Heart right ventricle (tissue), 16 donors: ENCODE data around the gene DNM3. TPM values are rescaled to one million over a fixed set of nuclear protein-coding genes. Genes with fewer than 3 reads are reported as not detected.

Experiments
- ATAC-seq, 8 donors: fragments of 200-7000 bp; cut with Tn5 transposase; one replicate each; pipeline ENCODE4 v1.9.1; 2020; ENCODE audit warnings: mild to moderate bottlenecking in 8 of 8, moderate library complexity in 8 of 8, moderate number of reproducible peaks in 1 of 8
- DNase-seq, 2 donors: peaks; one replicate each; pipeline ENCODE4 v3.0.0-alpha.2; 2020
- H3K27ac ChIP-seq, 10 donors: fragments of 200-600 bp; sonication (generic) in 2 of 10; one replicate each; pipeline versions ENCODE4 v1.5.0 to v1.8.0; 2020 to 2022; ENCODE audit warnings: mild to moderate bottlenecking in 3 of 10
- H3K27me3 ChIP-seq, 7 donors: fragments of 200-600 bp; one replicate each; pipeline ENCODE4 v1.8.0; 2021 to 2022; ENCODE audit warnings: mild to moderate bottlenecking in 2 of 7
- H3K36me3 ChIP-seq, 9 donors: fragments of 200-600 bp; sonication (generic) in 1 of 9; one replicate each; pipeline versions ENCODE4 v1.5.0 to v1.8.0; 2020 to 2022; ENCODE audit warnings: mild to moderate bottlenecking in 2 of 9
- H3K4me1 ChIP-seq, 9 donors: fragments of 200-600 bp; sonication (generic) in 1 of 9; one replicate each; pipeline versions ENCODE4 v1.5.0 to v1.8.0; 2020 to 2022; ENCODE audit warnings: mild to moderate bottlenecking in 4 of 9
- H3K4me3 ChIP-seq, 10 donors: fragments of 200-600 bp; sonication (generic) in 2 of 10; one replicate each; pipeline versions ENCODE4 v1.5.0 to v1.8.0; 2020 to 2022; ENCODE audit warnings: mild to moderate bottlenecking in 7 of 10, moderate library complexity in 2 of 10
- H3K9me3 ChIP-seq, 11 donors: fragments of 200-600 bp in 10 of 11; sonication (generic) in 2 of 11; one replicate each; pipeline versions ENCODE4 v1.5.0 to v1.8.0; 2013 to 2022; ENCODE audit warnings: mild to moderate bottlenecking in 2 of 11, control low read depth in 1 of 11, moderate library complexity in 1 of 11
- WGBS, 2 donors: extraction: QIAGEN DNeasy Blood & Tissue Kit; methylation state at CpG; one replicate each; pipeline ENCODE4 v1.1.7; 2013; ENCODE audit warnings: inconsistent platforms in 1 of 2; 5-methylcytosine and 5-hydroxymethylcytosine counted together
- intact Hi-C, 10 donors: fragments of 100-400 bp; cut with DNase I; formaldehyde crosslinking; loops; one replicate each; pipeline versions ENCODE4 v1.11.1 to v1.14.2; 2022
- polyA plus RNA-seq, 2 donors: library from polyadenylated mRNA; stranded (reverse); fragments of 200-250 nt; gene quantifications; one replicate each; pipeline ENCODE4 v1.2.3, GENCODE V29; 2013
- total RNA-seq, 10 donors: library from RNA; stranded (reverse); fragmentation: NEBNext Ultra II Directional in 3 of 10; extraction: Animal tissue kit (Norgen Biotek cat#: 25700) in 3 of 10; gene quantifications; one replicate each; pipeline versions ENCODE4 v1.2.1 to v1.2.4, GENCODE V29; 2021 to 2023
- TF ChIP-seq, protein P1 (sequence below), 9 donors: fragments of 200-600 bp; sonication (generic) in 2 of 9; IDR thresholded peaks; one replicate each; pipeline versions ENCODE4 v1.5.0 to v1.8.0; 2021 to 2022; ENCODE audit warnings: antibody characterized with exemption in 9 of 9, mild to moderate bottlenecking in 5 of 9, moderate library complexity in 1 of 9
- donor health status: Arrhythmogenic right ventricular cardiomyopathy.
- donor health status: ischemic (EF 13 %, LVEDD 7.1; RV severe dilation, severe dysfunction).
- donor health status: healthy with polysubstance abuse.
- donor health status: DM: no; HTN: yes; CAD: no.
- donor health status: DM: no; HTN: no; CAD: no.
- donor health status: ischemic (EF 25% LVEDD 6.9; RV normal size, moderate dysfunction).
- donor health status: ischemic (EF 25% LVEDD 5.7; RV mildly dilated, moderate dysfunction).
- donor health status: healthy.
- donor health status: DM: yes; HTN: yes; CAD: no.
- donor health status: Ischemic cardiomyopathy.
- donor health status: ischemic (EF 35%, LVEDD 5.7; RV mildly dilated, moderate dysfunction).
- donor health status: nonischemic (EF 11% LVEDD 7.7; RV severe dilation, severe dysfunction).
- donor health status: DM: yes; HTN: yes; CAD: no.
- donor health status: PGD.
- donor health status: ischemic (EF 29% LVEDD 5.4; RV normal size, mild dysfunction).
- donor health status: nonischemic (EF 23%, LVEDD 6.1; RV moderate dilation, normal function).

The DNM3 gene
- total and polyA plus RNA-seq, 12 donors = 0.77 to 2.8 (median 2.2) TPM

DNA sequence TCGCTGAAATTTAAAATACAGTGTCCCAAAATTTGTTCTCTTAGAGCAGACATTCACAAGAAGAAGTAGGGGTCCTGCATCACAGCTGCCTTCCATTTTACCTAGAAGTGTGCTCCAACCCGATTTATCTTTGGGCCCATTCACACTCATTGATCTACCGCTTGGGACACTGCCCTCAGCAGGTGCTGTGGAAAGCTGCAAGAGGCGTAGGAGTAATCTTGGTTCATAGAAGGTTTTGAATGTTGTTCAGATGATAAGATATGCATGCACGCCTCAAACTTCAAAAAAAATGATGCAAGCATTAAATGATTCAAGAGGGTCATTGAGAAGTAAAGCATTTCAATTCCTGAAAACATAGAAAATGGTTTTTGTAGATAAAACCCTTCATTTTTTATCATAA, 560.6 kb downstream of the DNM3 start:
- peaks cover 0 to 41% (median 31%) of the 10 kb centered on the region in 9 donors for H3K4me1 ChIP-seq
- intact Hi-C loops = loop anchor here in 6 of 10 donors (2.0 to 10.0 kb wide), 7 partner anchors 311 to 400 kb away; no protein-coding TSS in a partner anchor
- DNase-seq = no peak

DNA sequence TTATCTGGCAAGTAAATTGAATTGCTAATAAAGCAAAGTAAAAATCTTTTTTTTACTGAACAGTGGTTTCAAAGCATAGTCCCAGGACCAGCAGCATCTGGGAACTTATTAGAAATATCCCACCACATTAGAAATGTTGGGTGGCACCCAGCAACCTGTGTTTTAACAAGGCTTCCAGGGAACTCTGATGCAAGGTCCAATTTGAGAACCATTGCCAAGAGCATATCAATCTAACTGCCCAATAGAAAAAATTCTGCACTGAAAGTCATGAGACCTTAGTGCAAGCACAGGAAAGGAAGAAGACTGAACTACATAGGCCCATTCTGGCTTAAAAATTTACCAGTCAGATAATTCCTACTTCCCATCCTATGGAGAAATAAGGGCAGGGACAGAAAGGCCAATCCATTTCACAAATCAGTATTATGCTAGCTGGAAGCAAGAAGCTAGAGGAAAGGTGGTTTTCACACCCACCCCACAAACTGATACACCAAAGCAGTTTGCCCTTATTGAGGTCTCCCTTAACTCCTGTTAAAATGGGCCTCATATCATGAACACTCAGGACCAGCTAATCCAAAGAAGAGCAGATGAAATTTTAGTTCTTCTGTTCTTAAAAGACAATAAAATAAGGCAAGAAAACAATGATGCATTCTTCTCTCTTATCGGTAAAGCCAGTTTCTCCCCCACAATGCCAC, 561.7 kb downstream of the DNM3 start:
- Histone ChIP-seq H3K4me3 (no peak overlapping the region), H3K4me1 (peaks cover 0 to 32% (median 20%) of the 10 kb centered on the region in 9 donors), H3K36me3 (no peaks in the 10 kb centered on the region), H3K27ac (no peak overlapping the region), H3K27me3 (no peaks in the 10 kb centered on the region), H3K9me3 (no peaks in the 10 kb centered on the region)
- intact Hi-C loops = loop anchor here in 6 of 10 donors (2.0 to 10.0 kb wide), 7 partner anchors 312 to 401 kb away; no protein-coding TSS in a partner anchor
- TF ChIP-seq, protein P1, sequence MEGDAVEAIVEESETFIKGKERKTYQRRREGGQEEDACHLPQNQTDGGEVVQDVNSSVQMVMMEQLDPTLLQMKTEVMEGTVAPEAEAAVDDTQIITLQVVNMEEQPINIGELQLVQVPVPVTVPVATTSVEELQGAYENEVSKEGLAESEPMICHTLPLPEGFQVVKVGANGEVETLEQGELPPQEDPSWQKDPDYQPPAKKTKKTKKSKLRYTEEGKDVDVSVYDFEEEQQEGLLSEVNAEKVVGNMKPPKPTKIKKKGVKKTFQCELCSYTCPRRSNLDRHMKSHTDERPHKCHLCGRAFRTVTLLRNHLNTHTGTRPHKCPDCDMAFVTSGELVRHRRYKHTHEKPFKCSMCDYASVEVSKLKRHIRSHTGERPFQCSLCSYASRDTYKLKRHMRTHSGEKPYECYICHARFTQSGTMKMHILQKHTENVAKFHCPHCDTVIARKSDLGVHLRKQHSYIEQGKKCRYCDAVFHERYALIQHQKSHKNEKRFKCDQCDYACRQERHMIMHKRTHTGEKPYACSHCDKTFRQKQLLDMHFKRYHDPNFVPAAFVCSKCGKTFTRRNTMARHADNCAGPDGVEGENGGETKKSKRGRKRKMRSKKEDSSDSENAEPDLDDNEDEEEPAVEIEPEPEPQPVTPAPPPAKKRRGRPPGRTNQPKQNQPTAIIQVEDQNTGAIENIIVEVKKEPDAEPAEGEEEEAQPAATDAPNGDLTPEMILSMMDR (IDR thresholded peaks at IDR 0.05) = no peak
- no peak for ATAC-seq
- whole genome bisulfite sequencing, 2 donors = 71 to 74% methylated on average over 1 of the region's 1 CpG
- no peak for DNase-seq

More for the DNA sequence above, 560.6 kb downstream of the DNM3 start:
- H3K27ac ChIP-seq = no peak overlapping the region
- no peak for ATAC-seq
- TF ChIP-seq, protein P1 (IDR thresholded peaks at IDR 0.05) = peak in 1 of 9 donors; percentile 9
- H3K9me3 ChIP-seq = no peaks in the 10 kb centered on the region
- no peaks in the 10 kb centered on the region for H3K36me3 ChIP-seq
- H3K4me3 ChIP-seq = no peak overlapping the region
- WGBS, 2 donors = 84% methylated on average over 5 of the region's 5 CpGs
- no peaks in the 10 kb centered on the region for H3K27me3 ChIP-seq

DNA sequence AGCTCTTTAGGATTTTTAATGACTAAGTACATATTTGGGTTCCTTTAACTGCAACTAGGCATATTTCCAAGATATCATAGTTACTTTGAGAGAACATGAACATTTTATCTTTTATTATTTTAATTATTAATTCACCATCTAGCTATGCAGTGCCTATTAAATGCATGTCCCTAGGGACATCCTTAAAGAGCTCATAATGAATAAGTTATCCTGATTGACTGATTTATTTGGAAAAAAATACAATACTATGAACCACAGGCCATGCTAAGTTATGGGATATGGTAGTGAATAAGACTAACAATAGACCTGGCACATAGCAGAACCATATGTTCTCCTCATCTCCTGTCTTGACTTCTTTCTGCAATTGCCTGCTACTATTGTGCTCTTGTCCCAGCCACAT, 562.8 kb downstream of the DNM3 start:
- peaks cover 0 to 21% (median 9%) of the 10 kb centered on the region in 9 donors for H3K4me1 ChIP-seq
- DNase-seq = no peak
- ATAC-seq = no peak
- H3K27me3 ChIP-seq = no peaks in the 10 kb centered on the region
- H3K36me3 ChIP-seq = no peaks in the 10 kb centered on the region
- no peak overlapping the region for H3K27ac ChIP-seq
- TF ChIP-seq, protein P1 (IDR thresholded peaks at IDR 0.05) = no peak
- no peaks in the 10 kb centered on the region for H3K9me3 ChIP-seq
- intact Hi-C loops = loop anchor here in 6 of 10 donors (5.0 to 10.0 kb wide), 6 partner anchors 317 to 402 kb away; no protein-coding TSS in a partner anchor
- H3K4me3 ChIP-seq = no peak overlapping the region

DNA sequence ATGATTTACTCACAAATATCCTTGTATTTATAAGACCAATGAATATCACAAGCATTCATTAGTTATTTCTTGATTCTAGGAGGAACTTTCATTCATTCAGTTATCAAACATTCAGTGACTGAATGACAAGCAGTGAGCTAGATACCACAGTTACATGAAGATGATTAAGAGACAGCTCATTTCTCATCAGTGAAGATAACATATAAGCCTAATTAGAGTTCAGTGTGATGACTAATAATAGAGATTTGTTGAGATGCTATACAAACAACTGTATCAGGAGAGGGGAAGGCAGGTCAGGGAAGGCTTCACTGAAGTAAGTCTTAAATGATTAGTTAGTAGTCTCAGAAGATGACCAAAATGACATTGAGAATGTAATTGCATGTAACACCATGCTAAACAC, 564.6 kb downstream of the DNM3 start:
- DNase-seq (no peak), ATAC-seq (no peak)
- no peaks in the 10 kb centered on the region for H3K9me3 ChIP-seq
- TF ChIP-seq, protein P1 (IDR thresholded peaks at IDR 0.05) = no peak
- H3K27ac ChIP-seq = no peak overlapping the region
- no peaks in the 10 kb centered on the region for H3K27me3 ChIP-seq
- H3K4me3 ChIP-seq = no peak overlapping the region
- no peaks in the 10 kb centered on the region for H3K36me3 ChIP-seq
- intact Hi-C loops = loop anchor here in 4 of 10 donors (10.0 kb wide), 3 partner anchors 321 to 401 kb away; no protein-coding TSS in a partner anchor
- H3K4me1 ChIP-seq = peaks cover 0 to 10% (median 0%) of the 10 kb centered on the region in 9 donors
